ENCODE data around the gene EIF3K.

Gene EIF3K

DNA sequence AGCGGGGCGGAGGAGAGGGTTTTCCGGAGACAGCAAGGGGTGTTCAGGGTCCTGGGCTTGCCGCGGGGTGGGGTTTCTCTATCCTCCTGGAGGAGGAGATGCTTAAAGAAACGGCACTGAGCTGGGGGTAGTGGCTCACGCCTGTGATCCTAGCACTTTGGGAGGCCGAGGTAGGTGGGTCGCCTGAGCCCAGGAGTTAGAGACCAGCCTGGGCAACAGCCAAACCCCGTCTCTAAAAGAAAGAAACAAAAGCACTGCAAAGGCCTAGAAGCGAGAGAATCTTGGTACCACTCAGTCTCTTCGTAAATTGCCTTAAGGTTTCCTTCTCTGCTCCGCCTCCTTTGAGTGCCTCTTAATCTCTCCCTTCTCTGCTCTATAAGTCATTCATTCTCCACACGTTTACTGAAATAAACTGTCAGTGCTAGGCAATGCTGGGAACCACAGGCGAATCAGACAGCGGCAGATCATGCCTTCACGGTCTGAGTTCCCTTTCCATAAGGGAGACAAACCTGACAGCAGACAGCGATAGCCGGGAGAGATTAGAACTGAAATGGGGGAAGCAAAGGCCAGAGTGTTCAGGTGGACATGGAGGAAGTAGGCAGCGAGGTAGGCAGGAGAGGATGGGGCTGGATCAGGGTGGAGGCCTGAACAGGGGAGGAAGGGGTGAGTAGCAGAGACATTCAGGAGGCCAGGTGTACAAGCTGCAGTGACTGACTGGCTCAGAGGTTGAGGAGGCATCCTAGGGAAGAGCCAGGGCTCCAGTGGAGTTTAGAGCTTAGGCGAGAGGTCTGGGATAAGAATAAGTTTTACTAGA is 580 bp downstream of the EIF3K start (continued):
- TF ChIP-seq, protein P1, sequence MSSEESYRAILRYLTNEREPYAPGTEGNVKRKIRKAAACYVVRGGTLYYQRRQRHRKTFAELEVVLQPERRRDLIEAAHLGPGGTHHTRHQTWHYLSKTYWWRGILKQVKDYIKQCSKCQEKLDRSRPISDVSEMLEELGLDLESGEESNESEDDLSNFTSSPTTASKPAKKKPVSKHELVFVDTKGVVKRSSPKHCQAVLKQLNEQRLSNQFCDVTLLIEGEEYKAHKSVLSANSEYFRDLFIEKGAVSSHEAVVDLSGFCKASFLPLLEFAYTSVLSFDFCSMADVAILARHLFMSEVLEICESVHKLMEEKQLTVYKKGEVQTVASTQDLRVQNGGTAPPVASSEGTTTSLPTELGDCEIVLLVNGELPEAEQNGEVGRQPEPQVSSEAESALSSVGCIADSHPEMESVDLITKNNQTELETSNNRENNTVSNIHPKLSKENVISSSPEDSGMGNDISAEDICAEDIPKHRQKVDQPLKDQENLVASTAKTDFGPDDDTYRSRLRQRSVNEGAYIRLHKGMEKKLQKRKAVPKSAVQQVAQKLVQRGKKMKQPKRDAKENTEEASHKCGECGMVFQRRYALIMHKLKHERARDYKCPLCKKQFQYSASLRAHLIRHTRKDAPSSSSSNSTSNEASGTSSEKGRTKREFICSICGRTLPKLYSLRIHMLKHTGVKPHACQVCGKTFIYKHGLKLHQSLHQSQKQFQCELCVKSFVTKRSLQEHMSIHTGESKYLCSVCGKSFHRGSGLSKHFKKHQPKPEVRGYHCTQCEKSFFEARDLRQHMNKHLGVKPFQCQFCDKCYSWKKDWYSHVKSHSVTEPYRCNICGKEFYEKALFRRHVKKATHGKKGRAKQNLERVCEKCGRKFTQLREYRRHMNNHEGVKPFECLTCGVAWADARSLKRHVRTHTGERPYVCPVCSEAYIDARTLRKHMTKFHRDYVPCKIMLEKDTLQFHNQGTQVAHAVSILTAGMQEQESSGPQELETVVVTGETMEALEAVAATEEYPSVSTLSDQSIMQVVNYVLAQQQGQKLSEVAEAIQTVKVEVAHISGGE (tag by site-specific recombination; conservative IDR thresholded peaks at IDR 0.05; ENCODE audit: low read depth): no peak; the same call in none of the 2 replicates
- TF ChIP-seq ZNF610 (tag by site-specific recombination; IDR thresholded peaks at IDR 0.05; ENCODE audit: borderline replicate concordance) (no peak), ZNF132 (tag by site-specific recombination; IDR thresholded peaks at IDR 0.05; ENCODE audit: borderline replicate concordance) (no peak), ZSCAN16 (tag by site-specific recombination; IDR thresholded peaks at IDR 0.05) (0 out of 2 replicates have a peak, but pooled peaks have one; percentile 5), ZBTB17 (tag by site-specific recombination; IDR thresholded peaks at IDR 0.05) (peak; percentile 89), ZNF114 (tag by site-specific recombination; IDR thresholded peaks at IDR 0.05) (no peak), AEBP2 (tag by site-specific recombination; IDR thresholded peaks at IDR 0.05; ENCODE audit: borderline replicate concordance) (no peak), ZNF184 (tag by site-specific recombination; IDR thresholded peaks at IDR 0.05) (no peak), ZNF692 (tag by site-specific recombination; IDR thresholded peaks at IDR 0.05) (no peak), ZNF274 (IDR thresholded peaks at IDR 0.05; ENCODE audit: low read length) (no peak), ZNF274 (tag by site-specific recombination; IDR thresholded peaks at IDR 0.05; ENCODE audit: borderline replicate concordance) (0 out of 2 replicates have a peak, but pooled peaks have one; percentile 11), GLI4 (tag by site-specific recombination; IDR thresholded peaks at IDR 0.05) (no peak), ZNF707 (tag by site-specific recombination; IDR thresholded peaks at IDR 0.05) (no peak), ZNF311 (tag by site-specific recombination; IDR thresholded peaks at IDR 0.05; ENCODE audit: borderline replicate concordance) (peak; percentile 77; the same call in 1 of the 2 replicates), SP7 (tag by site-specific recombination; IDR thresholded peaks at IDR 0.05) (0 out of 2 replicates have a peak, but pooled peaks have one; percentile 9), ZNF530 (tag by site-specific recombination; IDR thresholded peaks at IDR 0.05; ENCODE audit: low read depth) (no peak), ZNF266 (tag by site-specific recombination; IDR thresholded peaks at IDR 0.05; ENCODE audit: low read depth) (no peak), ZNF148 (tag by site-specific recombination; IDR thresholded peaks at IDR 0.05; ENCODE audit: borderline replicate concordance) (no peak), PRDM2 (tag by site-specific recombination; IDR thresholded peaks at IDR 0.05; ENCODE audit: borderline replicate concordance) (no peak)
- TF ChIP-seq, protein P2, sequence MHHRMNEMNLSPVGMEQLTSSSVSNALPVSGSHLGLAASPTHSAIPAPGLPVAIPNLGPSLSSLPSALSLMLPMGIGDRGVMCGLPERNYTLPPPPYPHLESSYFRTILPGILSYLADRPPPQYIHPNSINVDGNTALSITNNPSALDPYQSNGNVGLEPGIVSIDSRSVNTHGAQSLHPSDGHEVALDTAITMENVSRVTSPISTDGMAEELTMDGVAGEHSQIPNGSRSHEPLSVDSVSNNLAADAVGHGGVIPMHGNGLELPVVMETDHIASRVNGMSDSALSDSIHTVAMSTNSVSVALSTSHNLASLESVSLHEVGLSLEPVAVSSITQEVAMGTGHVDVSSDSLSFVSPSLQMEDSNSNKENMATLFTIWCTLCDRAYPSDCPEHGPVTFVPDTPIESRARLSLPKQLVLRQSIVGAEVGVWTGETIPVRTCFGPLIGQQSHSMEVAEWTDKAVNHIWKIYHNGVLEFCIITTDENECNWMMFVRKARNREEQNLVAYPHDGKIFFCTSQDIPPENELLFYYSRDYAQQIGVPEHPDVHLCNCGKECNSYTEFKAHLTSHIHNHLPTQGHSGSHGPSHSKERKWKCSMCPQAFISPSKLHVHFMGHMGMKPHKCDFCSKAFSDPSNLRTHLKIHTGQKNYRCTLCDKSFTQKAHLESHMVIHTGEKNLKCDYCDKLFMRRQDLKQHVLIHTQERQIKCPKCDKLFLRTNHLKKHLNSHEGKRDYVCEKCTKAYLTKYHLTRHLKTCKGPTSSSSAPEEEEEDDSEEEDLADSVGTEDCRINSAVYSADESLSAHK (tag by site-specific recombination; IDR thresholded peaks at IDR 0.05): 0 out of 2 replicates have a peak, but pooled peaks have one; percentile 6

Measured in HEK293 (cell line).